ENCODE data around the gene ZNF445. TPM values are rescaled to one million over a fixed set of nuclear protein-coding genes. Genes with fewer than 3 reads are reported as not detected.

ZNF445 gene
- total RNA-seq, 4 donors from 2014 or later, result 9.6 to 15.7 (median 13.6) TPM

GRCh38 chr3:44499149-44499898 is 21.9 kb upstream of the ZNF445 start:
- TF ChIP-seq EP300 (IDR thresholded peaks at IDR 0.05) (no peak), POLR2A (IDR thresholded peaks at IDR 0.05) (no peak), CTCF (IDR thresholded peaks at IDR 0.05) (no peak)
- peaks cover 0 to 94% (median 21%) of the 10 kb centered on the region in 4 donors for H3K9me3 ChIP-seq
- no peaks in the 10 kb centered on the region for H3K4me1 ChIP-seq
- peaks cover 0 to 92% (median 5%) of the 10 kb centered on the region in 3 donors for H3K36me3 ChIP-seq
- no peak for DNase-seq (ENCODE audit: low spot score in 2 of 2)
- H3K27ac ChIP-seq, result no peak overlapping the region
- H3K4me3 ChIP-seq, result no peak overlapping the region
- 94 to 98% methylated on average over 8 of the region's 8 CpGs for WGBS, 2 donors
- H3K27me3 ChIP-seq, result no peaks in the 10 kb centered on the region

GRCh38 chr3:44495636-44496415 is 18.4 kb upstream of the ZNF445 start:
- Histone ChIP-seq H3K27me3 (no peaks in the 10 kb centered on the region), H3K4me3 (no peak overlapping the region), H3K4me1 (no peaks in the 10 kb centered on the region), H3K27ac (no peak overlapping the region), H3K9me3 (peaks cover 0 to 97% (median 23%) of the 10 kb centered on the region in 4 donors), H3K36me3 (peaks cover 0 to 97% (median 0%) of the 10 kb centered on the region in 3 donors)
- TF ChIP-seq EP300 (IDR thresholded peaks at IDR 0.05) (no peak), CTCF (IDR thresholded peaks at IDR 0.05) (no peak), POLR2A (IDR thresholded peaks at IDR 0.05) (no peak)
- no peak for DNase-seq (ENCODE audit: low spot score in 2 of 2)
- 97 to 99% methylated on average over 6 of the region's 6 CpGs for WGBS, 2 donors

- 89 to 100% methylated on average over 1 of the region's 1 CpG for WGBS, 2 donors
- H3K27ac ChIP-seq, result no peak overlapping the region
- TF ChIP-seq EP300 (IDR thresholded peaks at IDR 0.05), result no peak
- TF ChIP-seq POLR2A (IDR thresholded peaks at IDR 0.05), result no peak
- no peak for TF ChIP-seq CTCF (IDR thresholded peaks at IDR 0.05)
- no peak for DNase-seq (ENCODE audit: low spot score in 2 of 2)
- H3K27me3 ChIP-seq, result no peaks in the 10 kb centered on the region
- peaks cover 0 to 95% (median 9%) of the 10 kb centered on the region in 4 donors for H3K9me3 ChIP-seq
- no peaks in the 10 kb centered on the region for H3K4me1 ChIP-seq
- H3K4me3 ChIP-seq, result no peak overlapping the region
- H3K36me3 ChIP-seq, result peaks cover 0 to 71% (median 0%) of the 10 kb centered on the region in 3 donors
Observed at GRCh38 chr3:44492496-44492895, 15.0 kb upstream of the ZNF445 start.

- Histone ChIP-seq H3K36me3 (no peaks in the 10 kb centered on the region), H3K4me3 (no peak overlapping the region), H3K27ac (no peak overlapping the region), H3K4me1 (peaks cover 0 to 5% (median 0%) of the 10 kb centered on the region in 4 donors), H3K27me3 (no peaks in the 10 kb centered on the region), H3K9me3 (peaks cover 0 to 23% (median 0%) of the 10 kb centered on the region in 4 donors)
- TF ChIP-seq POLR2A (IDR thresholded peaks at IDR 0.05), result no peak
- no peak for DNase-seq (ENCODE audit: low spot score in 2 of 2)
- 71 to 78% methylated on average over 1 of the region's 1 CpG for WGBS, 2 donors
Observed at GRCh38 chr3:44482721-44483120, 5.3 kb upstream of the ZNF445 start.

- Histone ChIP-seq H3K27ac (no peak overlapping the region), H3K4me1 (peaks cover 0 to 28% (median 14%) of the 10 kb centered on the region in 4 donors), H3K27me3 (no peaks in the 10 kb centered on the region), H3K36me3 (no peaks in the 10 kb centered on the region), H3K9me3 (no peaks in the 10 kb centered on the region), H3K4me3 (no peak overlapping the region)
- no peak for TF ChIP-seq EP300 (IDR thresholded peaks at IDR 0.05)
- no peak for TF ChIP-seq CTCF (IDR thresholded peaks at IDR 0.05)
- no peak for TF ChIP-seq POLR2A (IDR thresholded peaks at IDR 0.05)
- DNase-seq (ENCODE audit: low spot score in 2 of 2), result no peak
- WGBS, 2 donors, result 86 to 88% methylated on average over 2 of the region's 2 CpGs
Observed at GRCh38 chr3:44478606-44479094, 1.2 kb upstream of the ZNF445 start.
